Nephron (organoid): ENCODE measurements around the gene AOPEP.
A peak's percentile ranks its signal among the peaks of the same experiment; 100 is the strongest.

Source experiments
- H3K27ac Mint-ChIP-seq, 3 experiments: 2 replicates each; pipeline ENCODE4 v1.8.0; 2020; ENCODE audit warnings: mixed read lengths in 3 of 3, mild to moderate bottlenecking in 2 of 3, moderate library complexity in 1 of 3
- H3K27me3 Mint-ChIP-seq: 2 replicates; pipeline ENCODE4 v1.8.0; 2021; ENCODE audit warnings: low read depth, mild to moderate bottlenecking, moderate library complexity, mixed read lengths
- H3K36me3 Mint-ChIP-seq: 2 replicates; pipeline ENCODE4 v1.8.0; 2020; ENCODE audit warnings: low read depth, mixed read lengths
- H3K4me1 Mint-ChIP-seq: 2 replicates; pipeline ENCODE4 v1.8.0; 2020; ENCODE audit warnings: mixed read lengths
- H3K4me3 Mint-ChIP-seq, 3 experiments: 2 replicates each; pipeline ENCODE4 v1.8.0; 2020; ENCODE audit warnings: mild to moderate bottlenecking in 3 of 3, mixed read lengths in 3 of 3, moderate library complexity in 2 of 3
- H3K9me3 Mint-ChIP-seq: 2 replicates; pipeline ENCODE4 v1.8.0; 2020; ENCODE audit warnings: mixed read lengths
- CTCF ChIP-seq, 3 experiments: fragments of 200-600 bp; sonication (generic); IDR thresholded peaks; one replicate each; pipeline ENCODE4 v1.5.0; 2021; ENCODE audit warnings: antibody characterized with exemption in 3 of 3; ENCODE audit not compliant: unreplicated experiment in 3 of 3

The AOPEP gene

GRCh38 chr9:94696545-94696944 lies 30.0 kb upstream of the AOPEP start:
- Mint-ChIP-seq H3K4me1 (peaks cover 33% of the 10 kb centered on the region), H3K36me3 (no peaks in the 10 kb centered on the region), H3K9me3 (no peaks in the 10 kb centered on the region), H3K27ac (peak overlapping the region; percentile 9 to 76 (median 72)), H3K4me3 (no peak overlapping the region), H3K27me3 (no peaks in the 10 kb centered on the region)
- no peak for TF ChIP-seq CTCF (IDR thresholded peaks at IDR 0.05; ENCODE audit: unreplicated experiment in 3 of 3)

GRCh38 chr9:94697972-94698581 lies 28.4 kb upstream of the AOPEP start:
- H3K27ac Mint-ChIP-seq: peak overlapping the region; percentile 22 to 73 (median 73)
- no peaks in the 10 kb centered on the region for H3K36me3 Mint-ChIP-seq
- no peak for TF ChIP-seq CTCF (IDR thresholded peaks at IDR 0.05; ENCODE audit: unreplicated experiment in 3 of 3)
- no peak overlapping the region for H3K4me3 Mint-ChIP-seq
- no peaks in the 10 kb centered on the region for H3K9me3 Mint-ChIP-seq
- H3K27me3 Mint-ChIP-seq: no peaks in the 10 kb centered on the region
- H3K4me1 Mint-ChIP-seq: peaks cover 27% of the 10 kb centered on the region

GRCh38 chr9:94699715-94700373 lies 26.7 kb upstream of the AOPEP start:
- Mint-ChIP-seq H3K27ac (peak overlapping the region; percentile 70 to 89 (median 83)), H3K27me3 (no peaks in the 10 kb centered on the region), H3K36me3 (no peaks in the 10 kb centered on the region), H3K9me3 (no peaks in the 10 kb centered on the region), H3K4me1 (peaks cover 14% of the 10 kb centered on the region), H3K4me3 (peak overlapping the region in 2 of 3 experiments; percentile 29 to 56)
- TF ChIP-seq CTCF (IDR thresholded peaks at IDR 0.05; ENCODE audit: unreplicated experiment in 3 of 3): no peak

- Mint-ChIP-seq H3K4me1 (peaks cover 19% of the 10 kb centered on the region), H3K9me3 (no peaks in the 10 kb centered on the region), H3K4me3 (no peak overlapping the region), H3K27ac (peak overlapping the region; percentile 70 to 89 (median 83)), H3K36me3 (no peaks in the 10 kb centered on the region), H3K27me3 (no peaks in the 10 kb centered on the region)
- no peak for TF ChIP-seq CTCF (IDR thresholded peaks at IDR 0.05; ENCODE audit: unreplicated experiment in 3 of 3)
Measured at GRCh38 chr9:94700445-94700844, 26.1 kb upstream of the AOPEP start.

- TF ChIP-seq CTCF (IDR thresholded peaks at IDR 0.05; ENCODE audit: unreplicated experiment in 3 of 3): no peak
- no peaks in the 10 kb centered on the region for H3K36me3 Mint-ChIP-seq
Measured at GRCh38 chr9:94703488-94704140, 22.9 kb upstream of the AOPEP start.

More at GRCh38 chr9:94703488-94704140, 22.9 kb upstream of the AOPEP start:
- no peak overlapping the region for H3K4me3 Mint-ChIP-seq
- H3K27me3 Mint-ChIP-seq: no peaks in the 10 kb centered on the region
- no peaks in the 10 kb centered on the region for H3K9me3 Mint-ChIP-seq
- peaks cover 26% of the 10 kb centered on the region for H3K4me1 Mint-ChIP-seq
- H3K27ac Mint-ChIP-seq: peak overlapping the region; percentile 50 to 83 (median 75)
